ENCODE results near the gene RAB31.

RAB31 gene

GRCh38 chr18:9737472-9738121 is 29.5 kb downstream of the RAB31 start:
- no peaks in the 10 kb centered on the region for H3K9me3 ChIP-seq (ENCODE audit: control insufficient read depth, insufficient read depth, low read depth, low read length)
- CTCF ChIA-PET: interaction anchor here (0.6 to 1.4 kb wide), 3 partner anchors 8 to 130 kb away, joined by 4 read pairs; no protein-coding TSS in a partner anchor
- H3K36me3 ChIP-seq (ENCODE audit: control insufficient read depth in 2 of 2, insufficient read depth in 1 of 2, low read length in 2 of 2): peaks cover 0 to 8% of the 10 kb centered on the region in 2 experiments; a peak in 1 of 3 replicates
- no peak overlapping the region; the same call in 1 of the 2 replicates for H3K27ac ChIP-seq (ENCODE audit: extremely low read depth, low read depth, low read length)
- H3K4me1 ChIP-seq (ENCODE audit: control insufficient read depth, insufficient read depth, low read length): peaks cover 21% of the 10 kb centered on the region
- POLR2A ChIA-PET: interaction anchor here (0.6 to 1.2 kb wide), 4 partner anchors 16 to 180 kb away, joined by 3 to 4 read pairs (median 3); partner anchors contain the start of gene VAPA
- H3K4me3 ChIP-seq (ENCODE audit: low read depth, low read length): no peak overlapping the region
- TF ChIP-seq HOXD13 (CRISPR knock-in tag; IDR thresholded peaks at IDR 0.05; ENCODE audit: borderline replicate concordance) (no peak), PRDM1 (tag by site-specific recombination; IDR thresholded peaks at IDR 0.05) (no peak), ZNF623 (tag by site-specific recombination; IDR thresholded peaks at IDR 0.05) (no peak), ATF2 (tag by site-specific recombination; IDR thresholded peaks at IDR 0.05; ENCODE audit: low read depth) (no peak), BCL11A (tag by site-specific recombination; IDR thresholded peaks at IDR 0.05; ENCODE audit: low read depth) (no peak), ZNF76 (tag by site-specific recombination; IDR thresholded peaks at IDR 0.05; ENCODE audit: borderline replicate concordance, low read depth) (no peak), HIC1 (tag by site-specific recombination; IDR thresholded peaks at IDR 0.05) (no peak), ZNF654 (tag by site-specific recombination; IDR thresholded peaks at IDR 0.05; ENCODE audit: low read depth) (no peak), ZNF16 (tag by site-specific recombination; IDR thresholded peaks at IDR 0.05; ENCODE audit: low read depth) (no peak), ZNF341 (tag by site-specific recombination; IDR thresholded peaks at IDR 0.05; ENCODE audit: low read depth) (0 out of 2 replicates have a peak, but pooled peaks have one; percentile 19), ZBTB8A (tag by site-specific recombination; IDR thresholded peaks at IDR 0.05) (no peak), ZNF37A (tag by site-specific recombination; IDR thresholded peaks at IDR 0.05) (no peak), ZNF138 (tag by site-specific recombination; IDR thresholded peaks at IDR 0.05; ENCODE audit: borderline replicate concordance) (no peak), RBAK (tag by site-specific recombination; IDR thresholded peaks at IDR 0.05) (no peak), TCF7L2 (IDR thresholded peaks at IDR 0.05; ENCODE audit: borderline replicate concordance, low read depth, low read length) (no peak), ZNF518A (tag by site-specific recombination; conservative IDR thresholded peaks at IDR 0.05; ENCODE audit: low read depth) (no peak), ZNF785 (tag by site-specific recombination; IDR thresholded peaks at IDR 0.05) (no peak), ZNF513 (tag by site-specific recombination; IDR thresholded peaks at IDR 0.05) (no peak), ZNF248 (tag by site-specific recombination; IDR thresholded peaks at IDR 0.05) (no peak), ZNF639 (tag by site-specific recombination; IDR thresholded peaks at IDR 0.05) (no peak), ZNF555 (tag by site-specific recombination; conservative IDR thresholded peaks at IDR 0.05) (no peak), GLIS1 (tag by site-specific recombination; IDR thresholded peaks at IDR 0.05) (peak; percentile 85), ZNF777 (tag by site-specific recombination; IDR thresholded peaks at IDR 0.05; ENCODE audit: borderline replicate concordance) (no peak), ZBTB21 (tag by site-specific recombination; IDR thresholded peaks at IDR 0.05) (no peak), ZXDB (tag by site-specific recombination; IDR thresholded peaks at IDR 0.05) (no peak), ZNF274 (IDR thresholded peaks at IDR 0.05; ENCODE audit: low read length) (no peak), ZNF274 (tag by site-specific recombination; IDR thresholded peaks at IDR 0.05; ENCODE audit: borderline replicate concordance) (no peak)
